ENCODE measurements around the gene KRTAP5-10.
"Not testable (repeated sequence)": the region's sequence is repeated elsewhere in the genome, so short reads cannot be mapped to it uniquely, and the experiment has no call there.

Gene KRTAP5-10

GRCh38 chr11:71607520-71608216 is 42.3 kb downstream of the KRTAP5-10 start:
- DNase-seq (ENCODE audit: low read depth, low spot score): not testable (repeated sequence)

DNA sequence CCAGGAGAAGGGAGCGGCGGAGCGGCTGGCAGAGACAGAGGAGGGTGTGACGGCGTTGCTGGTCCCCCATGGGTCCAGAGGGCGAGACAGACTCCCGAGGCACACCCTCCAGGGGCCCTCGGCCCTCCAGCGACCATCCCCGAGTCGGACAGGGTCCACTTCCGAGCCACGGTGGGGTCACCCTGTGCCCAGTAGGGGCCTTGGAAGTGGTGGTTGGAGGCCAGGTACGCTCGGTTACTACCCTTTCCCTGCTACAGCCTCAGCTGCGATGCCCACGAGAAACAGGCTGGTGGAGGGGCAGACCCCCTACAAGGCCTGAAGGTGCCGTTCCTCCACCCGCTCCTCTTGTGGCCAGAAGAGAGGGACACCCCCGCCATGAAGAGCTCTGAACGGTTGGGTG is 42.9 kb downstream of the KRTAP5-10 start:
- DNase-seq (ENCODE audit: low read depth, low spot score): not testable (repeated sequence)

DNA sequence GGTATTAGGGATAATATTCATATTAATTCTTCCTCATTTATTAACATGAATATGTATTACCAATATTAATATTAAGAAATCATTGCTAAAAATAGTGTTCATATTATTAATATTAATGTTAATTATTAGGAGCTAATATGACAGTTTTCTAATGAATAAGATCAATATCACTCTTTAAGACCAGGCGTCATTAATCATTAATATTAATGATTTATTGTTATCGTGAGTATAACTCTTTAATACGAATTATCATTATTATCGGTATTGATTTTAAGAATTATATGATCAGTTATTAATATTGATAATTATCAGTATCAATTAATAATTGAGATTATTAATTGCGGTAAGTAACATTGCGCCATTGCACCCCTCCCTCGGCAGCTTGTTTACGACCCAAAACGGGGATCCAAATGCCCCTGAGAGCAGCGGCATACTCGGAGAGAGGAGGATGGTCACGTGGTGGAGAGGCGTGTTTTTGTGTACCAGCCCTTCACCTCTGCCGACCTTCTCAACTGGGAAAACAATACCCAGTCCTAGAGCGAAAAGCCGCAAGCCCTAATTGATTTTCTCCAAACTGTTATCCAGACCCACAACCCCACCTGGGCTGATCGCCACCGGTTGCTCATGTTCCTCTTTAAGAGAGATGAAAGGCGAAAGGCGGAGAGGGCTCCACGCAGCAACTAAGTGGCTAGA is 46.0 kb downstream of the KRTAP5-10 start:
- DNase-seq (ENCODE audit: low read depth, low spot score): not testable (repeated sequence)

- not testable (repeated sequence) for DNase-seq (ENCODE audit: low read depth, low spot score)
Observed at GRCh38 chr11:71613931-71614330, 48.6 kb downstream of the KRTAP5-10 start.

- not testable (repeated sequence) for DNase-seq (ENCODE audit: low read depth, low spot score)
Observed at GRCh38 chr11:71614366-71614917, 49.1 kb downstream of the KRTAP5-10 start.

DNA sequence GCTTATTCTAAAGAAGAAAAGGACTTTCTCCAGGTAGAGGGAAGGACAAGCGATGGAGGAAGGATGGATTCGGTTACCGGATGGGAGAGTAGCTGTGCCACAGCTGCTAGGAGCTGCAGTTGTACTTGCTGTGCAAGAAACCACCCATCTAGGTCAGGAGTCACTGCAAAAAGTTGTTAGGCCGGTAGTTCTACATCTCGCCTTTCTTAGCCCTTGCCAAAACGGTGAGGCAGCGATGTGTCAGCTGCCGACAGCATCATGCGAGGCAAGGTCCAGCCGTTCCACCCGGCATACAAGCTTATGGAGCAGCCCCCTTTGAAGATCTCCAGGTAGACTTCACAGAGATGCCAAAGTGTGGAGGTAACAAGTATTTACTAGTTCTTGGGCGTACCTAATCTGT is 49.6 kb downstream of the KRTAP5-10 start:
- not testable (repeated sequence) for DNase-seq (ENCODE audit: low read depth, low spot score)

All from astrocyte of the hippocampus (primary cell).